Measurements from ENCODE around the gene CRYAB. TPM values are rescaled to one million over a fixed set of nuclear protein-coding genes. Genes with fewer than 3 reads are reported as not detected.

The CRYAB gene
- total and polyA plus RNA-seq, 3 donors from 2014 or later, result 18.4 to 116 (median 20.6) TPM

GRCh38 chr11:111938687-111939160, 27.2 kb upstream of the CRYAB start:
- Histone ChIP-seq H3K27ac (no peak overlapping the region), H3K4me3 (no peak overlapping the region), H3K27me3 (no peaks in the 10 kb centered on the region), H3K9me3 (no peaks in the 10 kb centered on the region), H3K36me3 (ENCODE audit: low read depth, missing control alignments) (no peaks in the 10 kb centered on the region), H3K4me1 (peaks cover 13% of the 10 kb centered on the region)
- 29 to 35% methylated on average over 7 of the region's 7 CpGs for WGBS, 2 donors
- DNase-seq, result no peak
- TF ChIP-seq CTCF (IDR thresholded peaks at IDR 0.05), result no peak
- no peak for TF ChIP-seq POLR2A (IDR thresholded peaks at IDR 0.05)
- intact Hi-C loops (cut with DNase I; ENCODE audit: low total_unique reads), result loop anchor here (5.0 kb wide), 1 partner anchor 39 kb away; no protein-coding TSS in a partner anchor

DNA sequence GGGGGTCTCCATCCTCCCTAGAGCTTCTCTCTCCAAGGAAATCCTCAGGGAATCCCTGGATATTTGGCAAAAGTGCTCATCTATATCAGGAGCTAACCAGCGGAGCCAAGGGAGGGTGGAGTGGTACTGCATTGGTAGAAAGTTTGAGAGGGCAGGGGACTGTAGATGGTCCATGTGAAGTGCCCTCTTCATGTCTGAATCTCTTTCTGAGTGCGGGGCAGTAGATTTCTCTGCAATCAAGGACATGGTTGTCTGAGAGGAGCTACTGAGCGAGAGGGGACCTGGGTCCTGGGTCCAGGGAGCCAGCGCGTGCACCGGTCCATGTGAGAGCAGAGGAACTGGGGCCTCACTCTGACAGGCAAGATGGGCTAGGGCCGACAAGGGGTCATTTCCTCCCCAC, 26.3 kb upstream of the CRYAB start:
- TF ChIP-seq POLR2A (IDR thresholded peaks at IDR 0.05), result no peak
- TF ChIP-seq CTCF (IDR thresholded peaks at IDR 0.05), result no peak
- Histone ChIP-seq H3K9me3 (no peaks in the 10 kb centered on the region), H3K4me3 (peak overlapping the region in 1 of 2 donors; percentile 72), H3K4me1 (peaks cover 13% of the 10 kb centered on the region), H3K27me3 (no peaks in the 10 kb centered on the region), H3K36me3 (ENCODE audit: low read depth, missing control alignments) (no peaks in the 10 kb centered on the region), H3K27ac (peak overlapping the region in 1 of 2 donors; percentile 61)
- no peak for DNase-seq
- intact Hi-C loops (cut with DNase I; ENCODE audit: low total_unique reads), result loop anchor here (5.0 kb wide), 1 partner anchor 39 kb away; no protein-coding TSS in a partner anchor
- WGBS, 2 donors, result 41 to 44% methylated on average over 7 of the region's 7 CpGs

DNA sequence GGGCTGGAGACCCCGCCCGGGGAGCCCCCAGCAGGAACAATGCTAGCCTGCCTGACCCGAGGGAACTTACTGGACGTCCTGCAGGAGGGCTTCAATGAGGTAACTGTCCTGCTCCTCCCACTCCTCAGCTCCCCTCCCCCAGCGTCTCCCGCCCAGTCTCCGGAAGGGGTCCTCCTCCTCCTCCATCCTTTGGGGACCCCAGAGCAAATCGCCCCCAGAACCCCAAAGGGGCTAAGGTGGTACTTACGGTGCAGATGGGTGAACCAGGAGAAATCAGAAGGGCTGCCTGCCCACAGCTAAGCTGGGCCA, 25.8 kb upstream of the CRYAB start:
- Histone ChIP-seq H3K4me1 (peaks cover 13% of the 10 kb centered on the region), H3K27me3 (no peaks in the 10 kb centered on the region), H3K4me3 (peak overlapping the region; percentile 60 to 72), H3K27ac (peak overlapping the region; percentile 56 to 61), H3K9me3 (no peaks in the 10 kb centered on the region), H3K36me3 (ENCODE audit: low read depth, missing control alignments) (no peaks in the 10 kb centered on the region)
- intact Hi-C loops (cut with DNase I; ENCODE audit: low total_unique reads), result loop anchor here (5.0 kb wide), 1 partner anchor 40 kb away; no protein-coding TSS in a partner anchor
- TF ChIP-seq POLR2A (IDR thresholded peaks at IDR 0.05) (no peak), CTCF (IDR thresholded peaks at IDR 0.05) (no peak)
- 14 to 57% methylated on average over 1 to 6 of the region's 9 CpGs for WGBS, 2 donors
- no peak for DNase-seq

DNA sequence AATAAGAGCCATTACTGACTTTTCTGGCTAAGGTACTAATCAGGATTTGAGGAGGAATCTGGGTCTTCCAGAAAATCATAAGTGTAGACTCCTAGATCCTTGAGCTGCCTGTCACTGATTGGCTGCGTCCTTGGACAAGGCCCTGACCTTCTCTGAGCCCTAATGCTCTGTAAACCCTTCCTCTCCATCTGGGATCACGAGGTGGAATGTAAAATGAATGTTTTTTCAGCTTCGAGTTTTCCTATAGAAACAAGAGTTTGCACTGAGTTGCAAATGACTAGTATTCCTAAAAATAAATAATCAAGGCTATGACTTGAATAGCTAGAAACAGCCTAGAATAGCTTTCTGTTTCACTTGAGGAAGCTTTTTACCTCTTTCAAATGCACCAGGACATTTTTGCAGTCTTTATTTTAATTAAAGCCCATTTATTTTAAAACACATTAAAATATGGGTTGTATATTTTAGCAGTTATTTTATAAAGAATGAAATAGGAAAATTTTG, 24.5 kb upstream of the CRYAB start:
- Histone ChIP-seq H3K9me3 (no peaks in the 10 kb centered on the region), H3K4me1 (peaks cover 13% of the 10 kb centered on the region), H3K27me3 (no peaks in the 10 kb centered on the region), H3K4me3 (peak overlapping the region in 1 of 2 donors; percentile 72), H3K36me3 (ENCODE audit: low read depth, missing control alignments) (no peaks in the 10 kb centered on the region), H3K27ac (no peak overlapping the region)
- no peak for TF ChIP-seq CTCF (IDR thresholded peaks at IDR 0.05)
- TF ChIP-seq POLR2A (IDR thresholded peaks at IDR 0.05), result no peak
- 25 to 26% methylated on average over 3 of the region's 3 CpGs for WGBS, 2 donors
- no peak for DNase-seq
- intact Hi-C loops (cut with DNase I; ENCODE audit: low total_unique reads), result loop anchor here (5.0 kb wide), 1 partner anchor 41 kb away; no protein-coding TSS in a partner anchor

Measured in testis (tissue), 3 donors.